Spleen (tissue), 7 donors: ENCODE data around the gene CYBA.

ENCODE experiments used
- CTCF ChIP-seq, 11 experiments: fragments of 200-600 bp in 7 of 11; fragments of 450-650 bp in 4 of 11; sonication (generic) in 4 of 11; IDR thresholded peaks in 8 of 11; conservative IDR thresholded peaks in 3 of 11; 1 replicate in 7 of 11; 2 replicates in 4 of 11; pipeline versions ENCODE4 v1.4.0 to v1.8.0; 2016 to 2021; ENCODE audit warnings: antibody characterized with exemption in 11 of 11, inconsistent platforms in 4 of 11, mild to moderate bottlenecking in 1 of 11
- POLR2A ChIP-seq, 3 donors: fragments of 450-650 bp; IDR thresholded peaks; one replicate each; pipeline ENCODE4 v1.5.1; 2017; ENCODE audit warnings: antibody characterized with exemption in 3 of 3, mild to moderate bottlenecking in 1 of 3
- POLR2AphosphoS5 ChIP-seq, 3 donors: sonication (generic); formaldehyde crosslinking; IDR thresholded peaks; one replicate each; pipeline ENCODE4 v1.5.1; 2017; ENCODE audit warnings: antibody characterized with exemption in 3 of 3
- donor health status: DM: no; HTN: no; CAD: no; lungs with moderate emphysema.
- donor health status: DM: no; HTN: no; CAD: no.
- donor health status: DM: no; HTN: no; CAD: no.

DNA sequence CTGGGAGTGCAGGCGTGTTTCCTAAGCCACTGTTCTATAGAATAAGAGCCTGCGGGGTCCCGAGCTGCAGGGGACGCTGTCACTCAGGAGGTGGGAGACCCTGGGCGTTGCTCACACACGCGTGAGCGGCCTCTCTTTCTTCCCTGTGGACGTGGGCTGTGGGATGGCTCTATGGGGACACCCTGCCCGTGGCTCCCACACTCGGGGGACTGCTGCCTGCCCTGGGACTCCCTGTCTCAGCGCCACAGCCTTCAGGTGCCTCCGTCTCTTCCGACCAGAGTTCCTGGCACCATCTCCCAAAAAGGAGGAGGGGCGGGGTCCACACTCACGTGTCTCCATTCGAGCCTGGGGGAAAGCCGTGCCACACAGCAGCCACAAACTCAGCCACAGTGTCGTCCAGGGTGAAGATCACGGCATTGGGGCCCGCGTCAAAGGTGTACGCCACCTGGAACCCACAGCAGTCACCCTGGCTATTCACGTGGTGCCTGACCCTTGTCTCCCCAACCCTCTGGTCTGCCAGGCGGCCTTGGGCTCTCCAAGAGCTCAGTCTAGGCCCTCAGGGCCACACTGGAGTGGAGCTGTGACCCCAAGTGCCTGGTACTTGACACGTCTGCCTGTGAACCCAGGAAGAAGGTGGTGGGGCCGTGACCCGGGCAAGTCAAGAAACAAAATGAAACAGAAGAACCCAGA is 3.7 kb upstream of the CYBA start:
- TF ChIP-seq CTCF (IDR thresholded peaks at IDR 0.05 in 8 of 11, conservative IDR thresholded peaks at IDR 0.05 in 3 of 11) = no peak
- no peak for TF ChIP-seq POLR2A (IDR thresholded peaks at IDR 0.05)
- no peak for TF ChIP-seq POLR2AphosphoS5 (IDR thresholded peaks at IDR 0.05)
